Posterior cingulate gyrus (tissue), 11 donors: ENCODE data around the gene TACR2.
A peak's percentile ranks its signal among the peaks of the same experiment; 100 is the strongest.

ENCODE experiments used
- DNase-seq, 10 donors: peaks; one replicate each; pipeline versions ENCODE4 v3.0.0 to v3.0.0-alpha.2; 2020 to 2021; ENCODE audit warnings: mixed read lengths in 3 of 10
- intact Hi-C: fragments of 100-400 bp; cut with DNase I; formaldehyde crosslinking; loops from one replicate; pipeline ENCODE4 v1.15.1; 2023

TACR2 gene

DNA sequence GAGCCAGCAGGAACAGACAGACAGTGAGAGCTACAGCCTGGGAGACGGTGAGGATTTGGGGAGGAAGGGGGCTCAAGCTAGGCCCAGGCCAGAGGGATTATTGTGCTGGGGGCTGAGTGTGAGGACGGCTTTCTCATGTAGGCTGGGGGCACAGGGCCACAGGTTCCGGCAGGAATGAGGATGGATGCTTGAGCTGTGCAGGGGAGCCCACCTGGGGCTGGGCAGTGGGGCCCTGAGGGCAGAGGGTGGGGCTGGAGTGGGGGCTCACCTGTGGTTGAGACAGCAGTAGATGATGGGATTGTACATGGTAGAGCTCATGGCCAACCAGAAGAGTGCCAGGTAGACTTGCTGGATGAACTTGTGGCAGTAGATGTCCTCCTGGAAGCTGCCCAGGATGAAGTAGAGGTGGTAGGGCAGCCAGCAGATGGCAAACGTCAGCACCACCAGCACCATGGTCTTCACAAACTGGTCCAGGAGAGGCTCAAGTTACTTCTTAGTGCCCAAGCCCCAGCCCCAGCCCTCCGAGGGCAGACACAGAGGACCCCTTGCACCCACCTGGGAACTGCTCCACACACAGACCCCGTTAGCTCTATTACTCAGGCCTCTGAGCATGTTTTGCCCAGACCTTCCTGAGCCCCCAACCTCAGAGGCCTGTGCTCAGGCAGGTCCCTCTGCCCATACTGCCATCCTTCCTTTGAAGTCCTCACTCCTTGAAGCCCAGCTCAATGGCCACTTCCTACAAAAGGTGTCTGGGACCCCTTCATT, 9.7 kb downstream of the TACR2 start:
- intact Hi-C loops, result loop anchor here (5.0 kb wide), 2 partner anchors 100 to 230 kb away; no protein-coding TSS in a partner anchor
- peak in 2 of 10 donors; percentile 59 to 63 for DNase-seq

DNA sequence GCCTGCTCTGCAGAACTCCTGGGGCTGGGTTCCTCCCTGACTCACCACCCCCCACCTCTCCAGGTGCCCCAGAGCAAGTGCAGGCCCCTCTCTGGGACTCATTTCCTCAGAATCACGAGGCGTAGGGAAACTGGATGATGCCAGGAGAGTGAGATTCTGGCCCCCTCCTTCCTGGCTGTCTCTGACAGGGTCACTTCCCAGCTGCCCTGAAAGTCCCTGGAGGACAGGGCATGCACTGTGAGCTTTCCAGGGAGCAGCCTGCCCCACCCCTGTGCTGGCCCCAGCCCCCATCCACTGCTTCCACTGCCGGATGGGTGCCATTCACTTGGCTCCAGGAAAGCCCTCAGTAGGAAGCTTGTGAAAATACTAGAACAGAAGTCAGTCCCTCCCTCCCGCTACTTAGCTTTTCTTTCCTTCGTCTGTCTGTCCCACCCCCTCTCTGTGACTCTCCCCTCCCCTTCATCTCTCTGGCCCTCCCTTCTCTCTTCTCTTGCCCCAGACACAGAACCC, 10.4 kb downstream of the TACR2 start:
- peak in 2 of 10 donors; percentile 71 to 77 for DNase-seq
- intact Hi-C loops, result loop anchor here (5.0 kb wide), 2 partner anchors 101 to 231 kb away; no protein-coding TSS in a partner anchor

- intact Hi-C loops, result loop anchor here (5.0 kb wide), 2 partner anchors 102 to 232 kb away; no protein-coding TSS in a partner anchor
Measured at GRCh38 chr10:69405221-69405620, 11.5 kb downstream of the TACR2 start.

DNA sequence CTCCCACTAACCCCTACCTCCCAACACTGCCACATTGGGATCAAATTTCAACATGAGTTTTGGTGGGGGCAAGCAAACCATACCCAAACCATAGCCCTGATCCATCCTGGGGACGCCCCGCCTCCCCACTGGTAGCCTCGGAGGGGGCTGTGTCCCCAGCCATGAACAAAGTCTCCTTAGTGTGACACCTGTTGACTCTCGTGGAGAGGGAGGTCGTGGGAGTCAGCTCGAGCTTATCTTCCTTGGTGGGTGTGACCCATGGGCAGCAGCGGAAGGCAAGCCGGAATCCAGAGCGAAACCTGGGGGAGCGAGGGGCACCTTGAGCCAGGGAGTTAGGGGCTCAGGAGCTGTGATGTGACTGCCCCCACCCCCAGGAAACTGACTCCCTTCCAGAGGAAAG, 11.9 kb downstream of the TACR2 start:
- peak in 2 of 10 donors; percentile 39 to 56 for DNase-seq
- intact Hi-C loops, result loop anchor here (5.0 kb wide), 2 partner anchors 103 to 233 kb away; no protein-coding TSS in a partner anchor

More at GRCh38 chr10:69405221-69405620, 11.5 kb downstream of the TACR2 start:
- peak in 1 of 10 donors; percentile 7 for DNase-seq

DNA sequence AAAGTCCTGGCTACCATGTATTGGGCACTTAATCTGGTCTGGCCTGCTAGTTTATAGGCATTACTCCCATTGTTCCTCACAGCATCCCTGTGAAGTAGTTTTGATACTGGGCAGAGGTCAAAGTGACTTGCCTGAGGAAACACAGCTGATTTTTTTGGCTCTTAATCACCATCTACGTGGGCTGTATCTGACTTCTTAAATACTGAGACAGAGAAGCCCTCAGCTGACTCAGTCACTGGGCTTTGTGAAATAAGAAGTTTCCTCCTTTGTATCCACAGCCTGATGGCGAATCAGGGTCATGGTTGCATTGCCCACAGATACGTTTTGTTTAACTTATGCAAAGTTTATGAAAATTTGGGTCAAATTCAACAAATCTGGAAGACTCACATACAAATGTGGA, 13.2 kb downstream of the TACR2 start:
- intact Hi-C loops, result no loop called here
- peak in 2 of 10 donors; percentile 2 to 5 for DNase-seq

DNA sequence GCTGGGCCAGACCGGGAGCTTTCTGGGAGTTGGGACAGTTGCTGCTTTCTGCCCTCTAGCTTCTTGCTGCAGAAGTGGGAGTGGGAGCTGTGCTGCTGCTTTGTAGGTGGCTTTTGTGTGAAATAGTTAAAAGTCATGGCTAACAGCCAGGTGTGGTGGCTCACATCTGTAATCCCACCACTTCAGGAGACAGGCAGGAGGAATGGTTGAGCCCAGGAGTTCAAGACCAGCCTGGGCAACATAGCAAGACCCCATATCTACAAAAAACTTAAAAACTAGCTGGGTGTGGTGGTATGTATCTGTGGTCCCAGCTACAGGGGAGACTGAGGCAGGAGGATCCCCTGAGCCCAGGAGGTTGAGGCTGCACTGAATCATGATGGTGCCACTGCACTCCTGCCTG, 13.7 kb downstream of the TACR2 start:
- DNase-seq, result peak in 2 of 10 donors; percentile 44 to 48
- intact Hi-C loops, result no loop called here

GRCh38 chr10:69402386-69402785, 14.3 kb downstream of the TACR2 start:
- intact Hi-C loops, result no loop called here
- peak in 1 of 10 donors; percentile 15 for DNase-seq

GRCh38 chr10:69401416-69401815, 15.3 kb downstream of the TACR2 start:
- intact Hi-C loops, result no loop called here
- peak in 1 of 10 donors; percentile 40 for DNase-seq

- intact Hi-C loops, result no loop called here
- DNase-seq, result peak in 2 of 10 donors; percentile 73 to 74
Measured at GRCh38 chr10:69400936-69401335, 15.8 kb downstream of the TACR2 start.

GRCh38 chr10:69398466-69398865, 18.3 kb downstream of the TACR2 start:
- intact Hi-C loops, result no loop called here
- DNase-seq, result peak in 2 of 10 donors; percentile 50 to 59

DNA sequence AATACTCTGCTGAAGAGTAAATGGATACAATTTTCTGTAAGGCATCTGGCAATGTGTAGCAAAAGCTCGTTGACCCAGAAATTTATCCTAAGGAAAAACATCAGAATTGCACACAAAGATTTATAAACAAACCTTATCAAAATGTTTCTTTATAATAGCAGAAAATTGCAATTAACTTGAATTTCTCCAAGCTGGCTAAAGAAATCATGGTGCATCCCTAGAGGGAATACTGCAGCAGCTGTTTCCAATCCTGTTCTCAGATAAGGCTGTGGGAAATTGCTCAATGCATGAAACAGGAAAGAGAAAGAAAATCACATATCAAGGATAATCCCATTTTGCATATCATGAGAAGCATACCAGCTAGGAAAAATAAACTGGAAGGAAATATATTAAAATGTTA, 18.7 kb downstream of the TACR2 start:
- intact Hi-C loops, result no loop called here
- no peak for DNase-seq

- DNase-seq, result no peak
- intact Hi-C loops, result no loop called here
Measured at GRCh38 chr10:69394020-69394419, 22.7 kb downstream of the TACR2 start.

- intact Hi-C loops, result loop anchor here (1.0 kb wide), 1 partner anchor 155 kb away; no protein-coding TSS in a partner anchor
- DNase-seq, result peak; percentile 53 to 97 (median 82)
Measured at GRCh38 chr10:69392481-69393000, 24.2 kb downstream of the TACR2 start.

DNA sequence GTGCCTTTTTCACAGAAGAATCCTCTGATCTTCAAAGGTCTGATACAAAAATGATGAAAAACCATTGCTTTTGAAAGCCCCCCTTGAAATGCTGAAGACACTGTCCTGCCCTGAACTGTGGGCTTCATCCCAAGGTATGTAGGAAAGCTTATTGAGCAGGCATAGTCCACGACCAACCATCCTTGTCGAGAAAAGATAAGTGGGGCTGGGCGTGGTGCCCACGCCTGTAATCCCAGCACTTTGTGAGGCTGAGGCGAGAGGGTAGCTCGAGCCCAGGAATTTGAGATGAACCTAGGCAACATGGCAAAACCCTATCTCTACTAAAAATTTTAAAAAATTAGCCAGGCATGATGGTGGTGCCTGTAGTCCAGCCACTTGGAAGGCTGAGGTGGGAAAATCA, 25.6 kb downstream of the TACR2 start:
- intact Hi-C loops, result no loop called here
- no peak for DNase-seq

GRCh38 chr10:69389827-69390490, 26.8 kb downstream of the TACR2 start:
- intact Hi-C loops, result no loop called here
- DNase-seq, result no peak

- intact Hi-C loops, result no loop called here
- no peak for DNase-seq
Measured at GRCh38 chr10:69388488-69388887, 28.2 kb downstream of the TACR2 start.

- DNase-seq, result no peak
- intact Hi-C loops, result no loop called here
Measured at GRCh38 chr10:69387500-69387899, 29.2 kb downstream of the TACR2 start.

DNA sequence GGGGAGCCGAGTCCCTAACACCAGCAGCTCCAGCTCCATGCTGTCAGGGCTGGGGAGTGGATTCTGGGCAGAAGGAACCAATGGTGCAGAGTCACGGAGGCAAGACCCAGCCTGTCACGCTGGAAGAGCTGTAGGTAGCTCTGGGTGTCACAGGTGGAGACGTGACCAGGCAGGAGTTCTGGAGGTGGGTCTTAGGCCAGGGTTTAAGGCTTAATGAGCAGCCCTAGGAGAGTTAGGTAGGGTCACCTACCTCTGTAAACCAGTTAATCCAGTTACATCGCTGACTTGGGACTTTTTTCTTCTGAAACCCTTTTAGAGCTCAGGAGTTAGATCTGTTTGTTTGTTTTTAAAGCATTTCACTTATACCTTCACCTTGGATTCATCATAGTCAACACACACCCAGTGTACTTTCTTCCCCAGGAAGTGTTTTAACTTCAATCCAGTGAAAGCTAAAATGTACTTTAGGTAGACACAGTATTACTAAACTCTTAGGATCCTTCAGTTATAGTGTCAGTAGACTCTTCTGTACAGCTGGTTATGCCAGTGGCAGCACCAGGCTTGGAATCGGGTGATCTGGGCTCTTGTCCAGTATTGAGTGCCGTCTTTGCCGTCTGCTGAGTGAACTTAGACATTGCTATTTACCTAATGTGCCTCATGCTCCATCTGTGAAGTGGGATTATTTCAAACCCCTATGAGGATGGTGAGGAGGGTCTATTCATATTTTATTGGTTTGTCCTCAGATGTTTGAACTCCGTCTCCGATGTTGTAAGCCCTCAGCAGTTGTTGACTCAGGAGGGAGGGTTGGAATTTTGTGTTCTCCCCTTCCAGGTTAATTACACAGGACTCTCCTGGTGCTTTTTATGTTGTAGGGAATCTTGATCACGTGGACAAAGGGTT, 31.0 kb downstream of the TACR2 start:
- intact Hi-C loops, result no loop called here
- DNase-seq, result no peak

DNA sequence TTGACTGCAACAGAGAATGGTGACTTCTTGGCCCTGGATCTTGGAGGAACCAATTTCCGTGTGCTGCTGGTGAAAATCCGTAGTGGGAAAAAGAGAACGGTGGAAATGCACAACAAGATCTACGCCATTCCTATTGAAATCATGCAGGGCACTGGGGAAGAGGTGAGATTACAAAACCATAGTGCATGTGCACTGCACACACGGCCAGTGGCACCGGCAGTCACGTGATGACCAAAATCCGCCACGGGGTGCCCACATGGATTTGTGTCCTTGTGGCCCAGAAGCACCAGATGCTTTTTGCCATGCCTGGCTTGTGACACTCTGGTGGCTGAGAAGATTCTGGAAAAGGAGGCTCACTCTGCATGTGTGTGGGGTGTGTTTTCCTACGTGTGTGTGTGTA, 32.4 kb downstream of the TACR2 start:
- intact Hi-C loops, result no loop called here
- DNase-seq, result no peak

DNA sequence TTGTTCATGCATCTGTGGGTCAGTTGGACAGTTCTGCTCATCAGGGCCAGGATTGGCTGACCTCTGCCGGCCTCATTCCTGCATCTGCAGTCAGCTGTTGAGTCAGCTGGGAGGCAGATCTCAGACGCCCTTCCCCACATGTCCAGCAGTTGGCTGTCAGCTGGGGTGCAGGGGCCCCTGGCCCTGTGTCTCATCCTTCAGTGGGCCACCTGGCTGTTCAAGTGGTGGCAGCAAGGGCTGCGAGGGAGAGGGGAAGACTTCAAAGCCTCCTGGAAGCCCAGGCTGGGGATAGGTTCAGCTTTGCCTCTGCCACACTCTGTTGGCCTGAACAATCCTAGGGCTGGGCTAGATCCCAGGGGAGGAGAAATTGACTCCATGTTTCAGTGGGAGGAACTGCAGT, 33.2 kb downstream of the TACR2 start:
- no peak for DNase-seq
- intact Hi-C loops, result no loop called here
